GM06990 (cell line): Measurements from ENCODE around the gene UCP3.

Source experiments
- DNase-seq: peaks from one replicate; pipeline ENCODE4 v3.0.0-alpha.2; 2011; ENCODE audit not compliant: insufficient read length; ENCODE audit errors: extremely low read depth
- H3K27me3 ChIP-seq: replicated peaks from 2 replicates; pipeline ENCODE4 v1.6.0; 2011; ENCODE audit warnings: low read length; ENCODE audit not compliant: control insufficient read depth, insufficient read depth
- H3K36me3 ChIP-seq: 2 replicates; pipeline ENCODE4 v1.5.1; 2011; ENCODE audit warnings: low read length; ENCODE audit not compliant: control insufficient read depth, insufficient read depth
- H3K4me3 ChIP-seq: replicated peaks from 2 replicates; pipeline ENCODE4 v1.5.1; 2011; ENCODE audit warnings: low read depth, mild to moderate bottlenecking, control low read depth, low read length
- TF ChIP-seq, protein P1 (sequence below): IDR thresholded peaks from 2 replicates; pipeline ENCODE4 v1.5.1; 2011; ENCODE audit warnings: low read length, control low read depth, mild to moderate bottlenecking, inconsistent platforms; ENCODE audit not compliant: insufficient read depth, poor library complexity, severe bottlenecking

UCP3 gene

GRCh38 chr11:74030723-74031676 lies 22.1 kb upstream of the UCP3 start:
- Histone ChIP-seq H3K4me3 (no peak overlapping the region), H3K27me3 (no peaks in the 10 kb centered on the region), H3K36me3 (peaks cover 14% of the 10 kb centered on the region)
- no peak for DNase-seq
- TF ChIP-seq, protein P1, sequence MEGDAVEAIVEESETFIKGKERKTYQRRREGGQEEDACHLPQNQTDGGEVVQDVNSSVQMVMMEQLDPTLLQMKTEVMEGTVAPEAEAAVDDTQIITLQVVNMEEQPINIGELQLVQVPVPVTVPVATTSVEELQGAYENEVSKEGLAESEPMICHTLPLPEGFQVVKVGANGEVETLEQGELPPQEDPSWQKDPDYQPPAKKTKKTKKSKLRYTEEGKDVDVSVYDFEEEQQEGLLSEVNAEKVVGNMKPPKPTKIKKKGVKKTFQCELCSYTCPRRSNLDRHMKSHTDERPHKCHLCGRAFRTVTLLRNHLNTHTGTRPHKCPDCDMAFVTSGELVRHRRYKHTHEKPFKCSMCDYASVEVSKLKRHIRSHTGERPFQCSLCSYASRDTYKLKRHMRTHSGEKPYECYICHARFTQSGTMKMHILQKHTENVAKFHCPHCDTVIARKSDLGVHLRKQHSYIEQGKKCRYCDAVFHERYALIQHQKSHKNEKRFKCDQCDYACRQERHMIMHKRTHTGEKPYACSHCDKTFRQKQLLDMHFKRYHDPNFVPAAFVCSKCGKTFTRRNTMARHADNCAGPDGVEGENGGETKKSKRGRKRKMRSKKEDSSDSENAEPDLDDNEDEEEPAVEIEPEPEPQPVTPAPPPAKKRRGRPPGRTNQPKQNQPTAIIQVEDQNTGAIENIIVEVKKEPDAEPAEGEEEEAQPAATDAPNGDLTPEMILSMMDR = no peak

GRCh38 chr11:74025467-74026166 lies 16.7 kb upstream of the UCP3 start:
- no peak for DNase-seq
- TF ChIP-seq, protein P1 = no peak

GRCh38 chr11:74024261-74025029 lies 15.6 kb upstream of the UCP3 start:
- no peak for DNase-seq
- TF ChIP-seq, protein P1 = no peak
- H3K36me3 ChIP-seq = peaks cover 2% of the 10 kb centered on the region
- H3K27me3 ChIP-seq = no peaks in the 10 kb centered on the region
- H3K4me3 ChIP-seq = no peak overlapping the region

More at GRCh38 chr11:74025467-74026166, 16.7 kb upstream of the UCP3 start:
- Histone ChIP-seq H3K36me3 (peaks cover 4% of the 10 kb centered on the region), H3K27me3 (no peaks in the 10 kb centered on the region), H3K4me3 (no peak overlapping the region)

DNA sequence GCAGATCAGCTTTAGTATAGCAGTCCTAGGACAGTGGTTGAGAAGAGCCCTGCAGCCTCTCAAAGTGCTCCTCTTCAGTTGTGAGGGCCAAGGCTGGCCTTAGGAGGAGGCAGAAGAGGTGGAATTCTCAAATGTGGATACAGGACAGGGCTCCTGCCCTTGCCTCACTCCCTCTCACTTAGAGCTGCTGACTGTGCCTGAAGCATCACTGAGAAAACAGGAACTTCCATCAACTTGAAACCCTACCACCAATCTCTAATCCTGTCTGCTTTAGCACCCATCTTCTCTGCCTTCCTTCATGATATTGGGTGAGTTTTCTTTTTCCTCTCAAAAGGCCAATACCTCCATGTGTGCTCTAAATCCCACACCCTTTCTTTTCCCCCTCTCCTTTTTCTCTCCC lies 14.4 kb upstream of the UCP3 start:
- H3K4me3 ChIP-seq = no peak overlapping the region
- DNase-seq = no peak
- TF ChIP-seq, protein P1 = no peak
- peaks cover under 1% of the 10 kb centered on the region for H3K36me3 ChIP-seq
- H3K27me3 ChIP-seq = no peaks in the 10 kb centered on the region

GRCh38 chr11:74022546-74022945 lies 13.7 kb upstream of the UCP3 start:
- DNase-seq = no peak
- Histone ChIP-seq H3K27me3 (no peaks in the 10 kb centered on the region), H3K36me3 (no peaks in the 10 kb centered on the region; the same call in 1 of the 2 replicates), H3K4me3 (no peak overlapping the region)
- TF ChIP-seq, protein P1 = no peak
